A549 (cell line): ENCODE measurements around the gene CNKSR2.

Experiments used
- CEBPB ChIP-seq, 2 experiments: fragments of >200 bp in 1 of 2; sonication (Bioruptor Twin) in 1 of 2; formaldehyde crosslinking in 1 of 2; IDR thresholded peaks; 2 replicates each; pipeline ENCODE4 v1.6.1; 2012 to 2016
- CTCF ChIP-seq: fragments of >200 bp; sonication (Bioruptor Twin); formaldehyde crosslinking; IDR thresholded peaks from 3 replicates; pipeline ENCODE4 v1.5.1; 2016
- JUNB ChIP-seq: fragments of >200 bp; sonication (Bioruptor Twin); formaldehyde crosslinking; IDR thresholded peaks from 2 replicates; pipeline ENCODE4 v1.6.1; 2016
- NFE2L2 ChIP-seq: fragments of 150-350 bp; conservative IDR thresholded peaks from 2 replicates; pipeline ENCODE4 v1.6.1; 2014; ENCODE audit warnings: low read length
- RCOR1 ChIP-seq: fragments of 150-350 bp; IDR thresholded peaks from 2 replicates; pipeline ENCODE4 v1.6.1; 2014; ENCODE audit warnings: antibody characterized with exemption, low read length, low read depth
- REST ChIP-seq: fragments of 200-600 bp; sonication (generic); IDR thresholded peaks from 2 replicates; pipeline ENCODE4 v1.6.1; 2016; ENCODE audit warnings: antibody characterized with exemption, mild to moderate bottlenecking, moderate library complexity
- SMC3 ChIP-seq: fragments of >200 bp; sonication (Bioruptor Twin); formaldehyde crosslinking; IDR thresholded peaks from 3 replicates; pipeline ENCODE4 v1.6.1; 2018; ENCODE audit warnings: inconsistent platforms
- ZSCAN20 ChIP-seq: fragments of 250-450 bp; sonication (Bioruptor Pico); IDR thresholded peaks from 2 replicates; pipeline ENCODE4 v1.8.0; 2022; ENCODE audit warnings: mild to moderate bottlenecking, moderate library complexity

GRCh38 chrX:21612154-21612553 is 237.9 kb downstream of the CNKSR2 start:
- TF ChIP-seq RCOR1 (no peak), ZSCAN20 (CRISPR knock-in tag) (no peak), SMC3 (no peak), NFE2L2 (no peak), JUNB (no peak), CTCF (no peak), REST (no peak), CEBPB (IDR thresholded peaks at IDR 0.05) (no peak)
